B cell (primary cell): Measurements from ENCODE around the gene CHRNA5. TPM values are rescaled to one million over a fixed set of nuclear protein-coding genes. Genes with fewer than 3 reads are reported as not detected.

Experiments
- ATAC-seq: fragments of 200-7000 bp; cut with Tn5 transposase; one replicate; pipeline ENCODE4 v1.10.0; 2021; ENCODE audit warnings: low read depth, mild to moderate bottlenecking, moderate number of reproducible peaks, moderate library complexity
- CTCF ChIA-PET: fragments of 350-600 bp; sonication (Branson Sonifier 250); formaldehyde crosslinking; loops from one replicate; lab custom pipeline; 2021; ENCODE audit warnings: antibody characterized with exemption, inconsistent platforms; lab: Charles Lee
- POLR2A ChIA-PET: fragments of 350-600 bp; sonication (Branson Sonifier 250); formaldehyde crosslinking; loops from one replicate; lab custom pipeline; 2021; ENCODE audit warnings: antibody characterized with exemption; lab: Charles Lee
- DNase-seq: peaks from one replicate; pipeline ENCODE4 v3.0.0; 2013
- H2AFZ ChIP-seq: 2 replicates; pipeline ENCODE4 v1.6.1; 2012; ENCODE audit warnings: mild to moderate bottlenecking, low read depth, low read length; ENCODE audit not compliant: insufficient read depth, poor library complexity, severe bottlenecking
- H3K27ac ChIP-seq, 2 donors: 1 replicate in 1 of 2; 2 replicates in 1 of 2; pipeline ENCODE4 v1.5.1; 2012 to 2013; ENCODE audit warnings: low read length in 2 of 2, mild to moderate bottlenecking in 2 of 2, moderate library complexity in 1 of 2
- H3K27me3 ChIP-seq, 4 experiments: fragments of 200-600 bp in 1 of 4; sonication (generic) in 1 of 4; replicated peaks in 1 of 4; 1 replicate in 2 of 4; 2 replicates in 2 of 4; pipeline versions ENCODE4 v1.6.1 to v1.7.0; 2013 to 2016; ENCODE audit warnings: low read length in 3 of 4, mild to moderate bottlenecking in 2 of 4, mixed read lengths in 1 of 4, moderate library complexity in 1 of 4; ENCODE audit not compliant: insufficient read depth in 4 of 4, control insufficient read depth in 3 of 4; ENCODE audit errors: control extremely low read depth in 1 of 4
- H3K36me3 ChIP-seq, 2 experiments: replicated peaks in 1 of 2; 1 replicate in 1 of 2; 2 replicates in 1 of 2; pipeline versions ENCODE4 v1.6.1 to v1.7.1; 2013; ENCODE audit warnings: low read length in 1 of 2; ENCODE audit not compliant: insufficient read depth in 2 of 2, control insufficient read depth in 1 of 2; ENCODE audit errors: control extremely low read depth in 1 of 2, extremely low read depth in 1 of 2
- H3K4me1 ChIP-seq, 2 donors: fragments of 200-600 bp in 1 of 2; sonication (generic) in 1 of 2; 1 replicate in 1 of 2; 2 replicates in 1 of 2; pipeline versions ENCODE4 v1.5.1 to v1.6.1; 2013 to 2017; ENCODE audit warnings: low read length in 2 of 2; ENCODE audit not compliant: control insufficient read depth in 2 of 2, insufficient read depth in 2 of 2
- H3K4me2 ChIP-seq: replicated peaks from 2 replicates; pipeline ENCODE3; 2012; ENCODE audit warnings: mild to moderate bottlenecking, low read depth, low read length; ENCODE audit not compliant: poor library complexity, severe bottlenecking
- H3K4me3 ChIP-seq, 5 experiments: fragments of 200-600 bp in 1 of 5; sonication (generic) in 1 of 5; 1 replicate in 3 of 5; 2 replicates in 2 of 5; pipeline versions ENCODE4 v1.5.1 to v1.7.0; 2011 to 2016; ENCODE audit warnings: low read length in 4 of 5, mild to moderate bottlenecking in 4 of 5, low read depth in 2 of 5, control low read depth in 1 of 5, moderate library complexity in 1 of 5; ENCODE audit not compliant: insufficient read depth in 1 of 5; ENCODE audit errors: control extremely low read depth in 1 of 5, extremely low read depth in 1 of 5
- H3K79me2 ChIP-seq: fragments of 200-600 bp; sonication (generic); one replicate; pipeline ENCODE4 v1.6.0; 2016; ENCODE audit warnings: low read length; ENCODE audit not compliant: control insufficient read depth, insufficient read depth
- H3K9ac ChIP-seq: fragments of 200-600 bp; sonication (generic); 2 replicates; pipeline ENCODE4 v1.6.1; 2017; ENCODE audit warnings: mild to moderate bottlenecking, low read length, moderate library complexity
- H3K9me3 ChIP-seq, 3 donors: one replicate each; pipeline versions ENCODE4 v1.6.1 to v1.7.1; 2013; ENCODE audit warnings: low read length in 2 of 3; ENCODE audit not compliant: control insufficient read depth in 2 of 3, insufficient read depth in 1 of 3; ENCODE audit errors: control extremely low read depth in 1 of 3
- H4K20me1 ChIP-seq: 2 replicates; pipeline ENCODE4 v1.6.0; 2012; ENCODE audit warnings: mild to moderate bottlenecking, low read length; ENCODE audit not compliant: insufficient read depth, control insufficient read depth, poor library complexity, severe bottlenecking
- H3K27ac Mint-ChIP-seq: one replicate; pipeline ENCODE4 v1.8.0; 2021; ENCODE audit warnings: mixed read lengths
- H3K27me3 Mint-ChIP-seq: one replicate; pipeline ENCODE4 v1.8.0; 2021; ENCODE audit warnings: mixed read lengths
- H3K4me1 Mint-ChIP-seq: one replicate; pipeline ENCODE4 v1.8.0; 2021; ENCODE audit warnings: mixed read lengths
- H3K4me3 Mint-ChIP-seq: one replicate; pipeline ENCODE4 v1.8.0; 2021; ENCODE audit warnings: mixed read lengths
- H3K9me3 Mint-ChIP-seq: one replicate; pipeline ENCODE4 v1.8.0; 2022; ENCODE audit warnings: mixed read lengths; ENCODE audit not compliant: insufficient read depth
- EZH2 ChIP-seq: IDR thresholded peaks from 2 replicates; pipeline ENCODE4 v1.6.1; 2012; ENCODE audit warnings: borderline replicate concordance, low read depth, mild to moderate bottlenecking, moderate library complexity, low read length; ENCODE audit not compliant: insufficient read depth, poor library complexity, severe bottlenecking
- WGBS: methylation state at CpG from one replicate; pipeline ENCODE4 v1.1.5; 2013; ENCODE audit warnings: missing lambda C conversion rate; ENCODE audit not compliant: insufficient coverage; 5-methylcytosine and 5-hydroxymethylcytosine counted together
- intact Hi-C: fragments of 100-400 bp; cut with micrococcal nuclease; formaldehyde crosslinking; loops from one replicate; pipeline ENCODE4 v1.10.0; 2022
- polyA plus RNA-seq: library from polyadenylated mRNA; depleted of rRNA; stranded (reverse); fragments of >200 nt; gene quantifications from 2 replicates; pipeline ENCODE4 v1.2.3, GENCODE V29; 2012
- total RNA-seq, 2 donors: library from RNA; stranded (reverse); fragments of 120-200 nt in 1 of 2; gene quantifications; 1 replicate in 1 of 2; 2 replicates in 1 of 2; pipeline versions ENCODE4 v1.2.3 to v1.2.4, GENCODE V29; 2013 to 2022
- TF ChIP-seq, protein P1 (sequence below): fragments of 200-600 bp; IDR thresholded peaks from one replicate; pipeline ENCODE4 v1.8.0; 2022; ENCODE audit warnings: antibody characterized with exemption, mild to moderate bottlenecking

Gene CHRNA5
- total and polyA plus RNA-seq, 2 donors (not counting 1 experiment from before 2014, with no cell fraction given), result 0.09 to 1.2 TPM

GRCh38 chr15:78571382-78571781, 6.1 kb downstream of the CHRNA5 start:
- no peak overlapping the region for H3K9ac ChIP-seq
- H3K4me2 ChIP-seq, result no peak overlapping the region
- no peak overlapping the region for H3K27ac Mint-ChIP-seq
- no peaks in the 10 kb centered on the region for H3K79me2 ChIP-seq
- POLR2A ChIA-PET, result no interaction called here
- H3K4me3 ChIP-seq, result no peak overlapping the region
- H3K4me3 Mint-ChIP-seq, result no peak overlapping the region
- H3K27ac ChIP-seq, result no peak overlapping the region
- no CpG with 5 or more reads among the region's 4 CpGs for WGBS
- CTCF ChIA-PET, result interaction anchor here (0.6 kb wide), 1 partner anchor 62 kb away, joined by 5 read pairs; no protein-coding TSS in a partner anchor
- H4K20me1 ChIP-seq, result no peaks in the 10 kb centered on the region
- H3K4me1 ChIP-seq, result peaks cover under 1 to 3% of the 10 kb centered on the region in 2 donors
- no peak for DNase-seq
- H3K36me3 ChIP-seq, result no peaks in the 10 kb centered on the region
- H3K27me3 Mint-ChIP-seq, result peaks cover 6% of the 10 kb centered on the region
- intact Hi-C loops, result no loop called here
- no peak overlapping the region for H2AFZ ChIP-seq
- no peaks in the 10 kb centered on the region for H3K9me3 Mint-ChIP-seq
- TF ChIP-seq EZH2, result no peak
- TF ChIP-seq, protein P1, sequence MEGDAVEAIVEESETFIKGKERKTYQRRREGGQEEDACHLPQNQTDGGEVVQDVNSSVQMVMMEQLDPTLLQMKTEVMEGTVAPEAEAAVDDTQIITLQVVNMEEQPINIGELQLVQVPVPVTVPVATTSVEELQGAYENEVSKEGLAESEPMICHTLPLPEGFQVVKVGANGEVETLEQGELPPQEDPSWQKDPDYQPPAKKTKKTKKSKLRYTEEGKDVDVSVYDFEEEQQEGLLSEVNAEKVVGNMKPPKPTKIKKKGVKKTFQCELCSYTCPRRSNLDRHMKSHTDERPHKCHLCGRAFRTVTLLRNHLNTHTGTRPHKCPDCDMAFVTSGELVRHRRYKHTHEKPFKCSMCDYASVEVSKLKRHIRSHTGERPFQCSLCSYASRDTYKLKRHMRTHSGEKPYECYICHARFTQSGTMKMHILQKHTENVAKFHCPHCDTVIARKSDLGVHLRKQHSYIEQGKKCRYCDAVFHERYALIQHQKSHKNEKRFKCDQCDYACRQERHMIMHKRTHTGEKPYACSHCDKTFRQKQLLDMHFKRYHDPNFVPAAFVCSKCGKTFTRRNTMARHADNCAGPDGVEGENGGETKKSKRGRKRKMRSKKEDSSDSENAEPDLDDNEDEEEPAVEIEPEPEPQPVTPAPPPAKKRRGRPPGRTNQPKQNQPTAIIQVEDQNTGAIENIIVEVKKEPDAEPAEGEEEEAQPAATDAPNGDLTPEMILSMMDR, result no peak
- ATAC-seq, result no peak
- H3K27me3 ChIP-seq, result peaks cover 0 to 1% (median under 1%) of the 10 kb centered on the region in 4 experiments
- peaks cover 6% of the 10 kb centered on the region for H3K4me1 Mint-ChIP-seq
- H3K9me3 ChIP-seq, result no peaks in the 10 kb centered on the region

- Mint-ChIP-seq H3K9me3 (no peaks in the 10 kb centered on the region), H3K4me1 (no peaks in the 10 kb centered on the region), H3K27ac (no peak overlapping the region), H3K4me3 (no peak overlapping the region), H3K27me3 (no peaks in the 10 kb centered on the region)
- Histone ChIP-seq H3K9me3 (no peaks in the 10 kb centered on the region), H2AFZ (no peak overlapping the region), H3K9ac (no peak overlapping the region), H3K36me3 (no peaks in the 10 kb centered on the region), H3K4me2 (no peak overlapping the region), H3K4me1 (no peaks in the 10 kb centered on the region), H3K4me3 (no peak overlapping the region), H3K27ac (no peak overlapping the region), H4K20me1 (no peaks in the 10 kb centered on the region), H3K27me3 (no peaks in the 10 kb centered on the region), H3K79me2 (no peaks in the 10 kb centered on the region)
- CTCF ChIA-PET, result no interaction called here
- TF ChIP-seq, protein P1, result no peak
- 86% methylated on average over 3 of the region's 4 CpGs for WGBS
- intact Hi-C loops, result no loop called here
- POLR2A ChIA-PET, result no interaction called here
- DNase-seq (no peak), ATAC-seq (no peak)
Measured at GRCh38 chr15:78573416-78573815, 8.1 kb downstream of the CHRNA5 start.
